K562 treated with DMSO at 1 percent for 24 hours (cell line): Measurements from ENCODE around the gene RIOK2. TPM values are rescaled to one million over a fixed set of nuclear protein-coding genes. Genes with fewer than 3 reads are reported as not detected.

Experiments
- total RNA-seq: library from RNA; unstranded; fragments of 300-600 nt; gene quantifications from 2 replicates; pipeline ENCODE4 v1.2.3, GENCODE V29; 2022; ENCODE audit warnings: low read depth; ENCODE audit not compliant: insufficient read depth

The RIOK2 gene
- total RNA-seq: 7.2 and 10.7 TPM in 2 replicates

DNA sequence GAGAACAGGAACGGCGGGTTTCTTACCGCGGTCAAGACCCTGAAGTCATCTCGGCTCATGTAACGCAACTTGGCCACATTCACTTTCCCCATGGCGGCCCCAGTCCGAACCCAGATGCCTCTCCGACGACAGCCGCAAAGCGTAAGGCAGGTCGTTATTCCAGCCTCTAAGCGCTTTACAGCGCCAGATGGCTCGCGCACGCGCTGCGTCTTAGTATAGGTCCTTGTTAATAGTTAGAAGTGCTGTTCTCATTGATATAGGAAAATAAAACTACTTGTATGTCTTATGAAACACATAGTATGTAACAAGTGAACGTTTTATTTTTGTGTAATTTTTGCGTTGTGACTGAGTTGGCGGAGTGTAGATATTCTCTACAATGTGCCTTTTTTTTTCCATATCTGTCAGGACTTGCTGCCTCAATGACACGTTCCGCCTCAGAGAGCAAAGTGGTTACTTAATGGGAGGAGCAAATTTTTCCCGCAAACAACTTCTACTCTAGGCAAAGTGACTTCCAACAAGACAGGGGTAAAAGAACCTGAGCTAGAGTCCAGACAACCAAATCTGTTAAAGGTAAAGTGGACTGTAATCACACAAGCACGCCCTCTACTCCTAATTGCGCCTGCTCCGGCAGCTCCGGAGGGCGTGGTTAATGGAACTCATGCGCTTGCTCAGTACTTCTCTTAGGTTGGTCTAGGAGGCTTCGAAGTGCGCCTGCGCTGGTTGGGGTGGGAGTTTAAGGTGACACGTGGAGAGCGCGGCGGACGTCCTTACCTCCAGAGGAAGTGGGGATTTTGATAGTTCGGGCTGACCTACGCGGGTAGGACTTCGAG is at the start of gene RIOK2:
TSS of gene RIOK2 (minus strand) at position 148 of the 830 bp plus-strand sequence. CDS start at position 92, 56 bp downstream.

GRCh38 chr5:97142521-97143254 is 40.4 kb downstream of the RIOK2 start, which contains the start of gene LIX1:
Gene LIX1, minus strand, starts transcription at chr5:97142611. Its CDS starts 35 bp downstream, at chr5:97142576.

Other genes with a start within 250 kb of the RIOK2 start
- 5.2 and 5.5 TPM in 2 replicates for gene LNPEP, start 247.2 kb downstream of the RIOK2 start, total RNA-seq
- not detected in 2 replicates for gene LIX1, start 40.6 kb downstream of the RIOK2 start, total RNA-seq